Nephron progenitor cell (in vitro differentiated cells): ENCODE data around the gene PSIP1.
"Not testable (repeated sequence)": the region's sequence is repeated elsewhere in the genome, so short reads cannot be mapped to it uniquely, and the experiment has no call there.

Source experiments
- DNase-seq: peaks from one replicate; pipeline ENCODE4 v3.0.0; 2021
- H3K27ac Mint-ChIP-seq: 2 replicates; pipeline ENCODE4 v1.8.0; 2021; ENCODE audit warnings: mild to moderate bottlenecking, moderate library complexity, mixed read lengths
- H3K27me3 Mint-ChIP-seq: 2 replicates; pipeline ENCODE4 v1.8.0; 2021; ENCODE audit warnings: mild to moderate bottlenecking, low read depth, mixed read lengths; ENCODE audit not compliant: poor library complexity
- H3K36me3 Mint-ChIP-seq: 2 replicates; pipeline ENCODE4 v1.8.0; 2021; ENCODE audit warnings: low read depth, mixed read lengths
- H3K4me1 Mint-ChIP-seq: 2 replicates; pipeline ENCODE4 v1.8.0; 2021; ENCODE audit warnings: mixed read lengths
- H3K4me3 Mint-ChIP-seq: 2 replicates; pipeline ENCODE4 v1.8.0; 2021; ENCODE audit warnings: mild to moderate bottlenecking, moderate library complexity, mixed read lengths
- H3K9me3 Mint-ChIP-seq: 2 replicates; pipeline ENCODE4 v1.8.0; 2021; ENCODE audit warnings: mild to moderate bottlenecking, moderate library complexity, mixed read lengths
- CTCF ChIP-seq: fragments of 200-600 bp; sonication (generic); IDR thresholded peaks from 2 replicates; pipeline ENCODE4 v1.5.0; 2021; ENCODE audit warnings: antibody characterized with exemption

PSIP1 gene

DNA sequence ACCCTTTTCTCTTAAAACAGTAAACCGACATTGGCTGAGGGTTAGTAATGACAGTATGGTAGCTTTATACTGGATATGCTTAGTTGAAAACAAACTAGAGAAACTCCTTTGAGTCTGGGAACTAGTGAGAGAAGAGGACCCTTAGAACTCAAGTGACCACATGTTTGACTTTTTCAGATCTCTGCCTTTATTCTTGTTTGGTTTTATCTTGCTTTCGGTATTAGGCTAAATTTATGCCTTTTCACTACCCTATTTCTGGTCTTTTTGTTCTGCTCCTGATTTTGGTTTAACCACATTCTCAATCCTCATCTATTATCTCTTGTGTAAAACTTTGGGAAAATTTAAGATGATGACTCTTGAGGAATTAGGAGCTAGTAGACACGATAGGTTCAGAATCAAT lies 77.1 kb downstream of the PSIP1 start:
- H3K9me3 Mint-ChIP-seq: peaks cover 26% of the 10 kb centered on the region
- no peak for TF ChIP-seq CTCF
- DNase-seq: no peak
- H3K36me3 Mint-ChIP-seq: peaks cover 98% of the 10 kb centered on the region
- no peaks in the 10 kb centered on the region for H3K27me3 Mint-ChIP-seq
- H3K4me1 Mint-ChIP-seq: peaks cover 11% of the 10 kb centered on the region
- no peak overlapping the region for H3K4me3 Mint-ChIP-seq
- H3K27ac Mint-ChIP-seq: no peak overlapping the region

DNA sequence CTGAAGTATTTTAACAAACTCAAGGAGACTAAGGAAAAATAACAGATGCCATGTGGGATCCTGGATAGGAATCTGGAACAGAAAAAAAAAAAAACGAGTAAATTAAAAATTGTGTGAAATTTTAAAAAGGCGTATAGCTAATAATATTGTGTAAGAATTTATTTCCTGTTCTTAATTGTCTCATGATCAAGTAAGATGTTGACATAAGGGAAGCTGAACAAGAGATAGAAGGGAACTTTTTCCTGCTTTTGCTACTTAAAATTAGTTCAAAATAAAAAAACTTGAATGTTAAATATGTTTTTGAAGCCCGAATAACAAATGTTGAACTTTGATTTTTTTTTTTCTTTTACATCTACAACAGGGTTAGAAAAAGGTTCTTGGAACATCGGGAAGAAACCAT lies 77.6 kb downstream of the PSIP1 start:
- no peak for DNase-seq
- TF ChIP-seq CTCF: no peak
- H3K4me1 Mint-ChIP-seq: peaks cover 11% of the 10 kb centered on the region
- peaks cover 22% of the 10 kb centered on the region for H3K9me3 Mint-ChIP-seq
- no peak overlapping the region for H3K4me3 Mint-ChIP-seq
- H3K27ac Mint-ChIP-seq: no peak overlapping the region
- no peaks in the 10 kb centered on the region for H3K27me3 Mint-ChIP-seq
- H3K36me3 Mint-ChIP-seq: peaks cover 98% of the 10 kb centered on the region

- H3K4me1 Mint-ChIP-seq: peaks cover 13% of the 10 kb centered on the region
- TF ChIP-seq CTCF: no peak
- no peak overlapping the region for H3K4me3 Mint-ChIP-seq
- H3K27me3 Mint-ChIP-seq: no peaks in the 10 kb centered on the region
- peak overlapping the region; percentile 93 for H3K27ac Mint-ChIP-seq
- H3K36me3 Mint-ChIP-seq: peaks cover 98% of the 10 kb centered on the region
- DNase-seq: no peak
- peaks cover 6% of the 10 kb centered on the region for H3K9me3 Mint-ChIP-seq
Measured at GRCh38 chr9:15430920-15431844, 79.6 kb downstream of the PSIP1 start.

- H3K36me3 Mint-ChIP-seq: peaks cover 83% of the 10 kb centered on the region
- peaks cover 40% of the 10 kb centered on the region for H3K4me1 Mint-ChIP-seq
- H3K9me3 Mint-ChIP-seq, H3K27ac Mint-ChIP-seq, DNase-seq, H3K4me3 Mint-ChIP-seq, H3K27me3 Mint-ChIP-seq: not testable (repeated sequence)
Measured at GRCh38 chr9:15427702-15428101, 83.1 kb downstream of the PSIP1 start.

DNA sequence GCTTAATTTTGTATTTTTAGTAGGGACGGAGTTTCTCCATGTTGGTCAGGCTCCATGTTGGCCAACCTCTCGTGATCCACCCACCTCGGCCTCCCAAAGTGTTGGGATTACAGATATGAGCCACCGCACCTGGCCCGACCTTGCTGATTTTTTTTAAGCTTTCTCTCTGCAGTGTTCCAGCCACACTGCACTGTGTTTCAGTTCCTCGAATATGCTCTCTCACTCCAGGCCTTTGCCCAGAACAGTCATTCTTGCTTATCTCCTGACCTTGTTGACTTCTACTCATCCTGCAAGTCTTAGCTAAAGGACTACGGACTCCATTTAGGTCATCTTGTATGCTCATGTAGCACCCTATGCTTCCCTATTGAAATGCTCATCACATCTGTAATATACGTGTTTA lies 84.8 kb downstream of the PSIP1 start:
- DNase-seq: no peak
- Mint-ChIP-seq H3K4me3 (peak overlapping the region; percentile 60), H3K9me3 (peaks cover 5% of the 10 kb centered on the region), H3K36me3 (peaks cover 66% of the 10 kb centered on the region), H3K4me1 (peaks cover 50% of the 10 kb centered on the region), H3K27me3 (no peaks in the 10 kb centered on the region), H3K27ac (peak overlapping the region; percentile 58)
- no peak for TF ChIP-seq CTCF

DNA sequence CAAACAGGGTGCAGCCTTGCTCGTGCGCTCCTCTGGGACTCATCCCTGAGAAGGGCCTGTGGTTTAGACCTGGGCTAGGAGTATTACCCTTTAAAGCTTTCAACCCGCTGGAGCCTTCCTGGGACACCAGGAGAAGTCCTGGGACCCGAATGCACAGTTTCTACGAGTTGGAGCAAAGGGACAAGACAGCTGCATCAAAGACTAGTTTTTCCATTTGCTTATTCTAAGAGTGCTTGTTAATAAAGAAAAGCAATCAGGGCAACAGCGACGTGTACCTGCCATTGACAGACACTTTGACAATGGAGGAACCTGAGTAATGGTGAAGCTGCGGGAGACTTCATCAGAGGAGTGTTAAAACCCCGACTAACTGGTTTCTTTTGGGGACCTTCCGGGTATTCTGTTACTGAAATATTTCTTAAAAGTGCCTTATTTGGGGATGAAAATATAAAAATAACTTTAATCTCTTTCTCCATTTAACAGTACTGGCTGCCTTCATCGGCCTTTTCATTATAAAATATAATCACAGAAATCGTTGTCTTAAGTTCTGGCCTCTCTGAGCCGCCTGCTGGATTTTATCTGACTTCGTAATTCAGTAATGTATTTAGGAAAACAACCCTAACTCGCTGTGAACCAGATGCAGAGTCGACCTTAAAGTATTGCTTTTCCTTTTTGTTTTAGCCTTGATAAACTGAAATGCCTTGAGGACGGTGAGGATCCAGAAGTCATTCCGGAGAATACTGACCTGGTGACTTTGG lies 87.4 kb downstream of the PSIP1 start:
- Mint-ChIP-seq H3K4me1 (peaks cover 45% of the 10 kb centered on the region), H3K27ac (no peak overlapping the region), H3K27me3 (no peaks in the 10 kb centered on the region), H3K4me3 (peak overlapping the region; percentile 98), H3K9me3 (peaks cover 5% of the 10 kb centered on the region), H3K36me3 (peaks cover 40% of the 10 kb centered on the region)
- no peak for TF ChIP-seq CTCF
- DNase-seq: no peak
